ENCODE measurements around the gene PRSS23. TPM values are rescaled to one million over a fixed set of nuclear protein-coding genes. Genes with fewer than 3 reads are reported as not detected.

PRSS23 gene
- total RNA-seq (100 to 1,000 TPM in 1 of 2 donors, 10 to 100 TPM in 1; 51.0 to 117 TPM), polyA plus RNA-seq (ENCODE audit: insufficient read depth, low read depth, low replicate concordance) (98.9 TPM)
- long read RNA-seq, donor 1, full-length matches to known transcripts: 122 of 138 reads
- long read RNA-seq, donor 1, partial matches to known transcripts: 0 of 138 reads
- long read RNA-seq, donor 1, other reads (novel, unspliced or antisense): 16 of 138 reads
- long read RNA-seq, donor 2, full-length matches to known transcripts: 81 of 87 reads
- long read RNA-seq, donor 2, partial matches to known transcripts: 6 of 87 reads
- long read RNA-seq, donor 2, other reads (novel, unspliced or antisense): 0 of 87 reads

DNA sequence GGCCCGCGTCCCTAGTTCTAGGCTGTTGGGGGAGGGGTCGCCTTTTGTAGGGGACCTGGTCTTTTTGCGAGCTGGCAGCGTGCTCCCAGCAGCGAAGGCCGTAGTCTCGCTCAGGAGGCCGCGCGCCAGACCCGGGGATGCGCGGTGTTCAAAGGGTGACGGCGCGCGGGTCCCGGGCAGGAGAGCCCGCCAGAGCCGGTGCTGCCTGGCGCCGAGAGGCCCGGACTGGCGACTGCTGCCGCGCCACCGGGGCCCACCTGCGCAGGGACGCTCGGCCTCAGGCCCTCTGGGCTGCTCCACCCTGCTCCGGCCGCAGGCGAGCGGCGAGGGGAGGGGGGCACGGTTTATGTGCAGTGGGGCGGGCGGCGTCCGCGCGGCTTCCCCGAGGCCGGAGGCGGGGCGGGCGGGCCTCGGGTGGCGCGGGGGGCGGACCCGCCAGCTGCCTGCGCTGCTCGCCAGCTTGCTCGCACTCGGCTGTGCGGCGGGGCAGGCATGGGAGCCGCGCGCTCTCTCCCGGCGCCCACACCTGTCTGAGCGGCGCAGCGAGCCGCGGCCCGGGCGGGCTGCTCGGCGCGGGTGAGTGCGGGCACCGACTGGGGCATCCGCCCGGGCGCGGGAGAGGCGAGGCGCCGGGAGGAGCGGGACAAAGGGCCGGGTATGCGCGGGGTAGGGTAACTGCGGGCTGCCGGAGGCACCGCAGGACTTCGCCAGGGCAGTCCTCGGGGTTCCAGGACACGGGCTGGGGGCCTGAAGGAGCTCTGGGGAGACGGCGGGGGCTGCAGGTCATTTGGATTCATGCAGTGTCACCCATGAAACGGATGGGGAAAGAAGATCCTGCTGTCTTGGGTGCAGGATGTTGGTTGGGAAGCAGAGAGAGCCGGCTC is at the start of gene PRSS23:
TSS of gene PRSS23 (plus strand) at position 467 of the 884 bp plus-strand sequence. CDS start 7,102 bp downstream, outside the sequence.
- Histone ChIP-seq H3K9me3 (no peaks in the 10 kb centered on the region), H3K4me1 (no peaks in the 10 kb centered on the region), H3K27ac (peak within 1 kb of the TSS; percentile 68 to 79), H3K4me3 (peak within 1 kb of the TSS; percentile 74 to 78), H3K27me3 (no peaks in the 10 kb centered on the region), H3K36me3 (ENCODE audit: low read depth, missing control alignments) (no peaks in the 10 kb centered on the region)
- intact Hi-C loops (cut with DNase I; ENCODE audit: low total_unique reads): no loop called here
- TF ChIP-seq CTCF (IDR thresholded peaks at IDR 0.05) (no peak), POLR2A (IDR thresholded peaks at IDR 0.05) (no peak)
- WGBS, 2 donors: 0 to 2% methylated on average over 14 to 53 of the region's 97 CpGs
- DNase-seq: peak; percentile 76

DNA sequence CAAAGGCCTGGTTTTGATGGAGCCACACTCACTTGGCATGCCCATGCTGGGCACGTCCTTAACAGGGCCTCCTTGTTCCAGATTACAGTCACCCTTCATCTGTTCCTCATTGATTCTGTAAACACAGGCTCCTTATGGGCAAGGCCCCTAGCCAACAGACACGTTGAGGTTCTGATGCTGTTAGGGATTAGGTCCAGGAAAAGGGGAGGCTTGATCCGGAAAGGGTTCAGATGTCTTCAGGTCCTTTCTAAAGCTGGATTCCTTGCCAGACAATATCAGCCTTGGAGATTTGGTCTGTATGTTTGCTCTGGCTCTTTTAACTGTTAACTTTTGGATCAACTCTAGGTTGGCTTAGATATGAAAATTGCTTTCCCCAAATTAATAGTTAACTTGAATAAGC is 46.9 kb upstream of the PRSS23 start:
- WGBS, 2 donors: 55 to 58% methylated on average over 3 of the region's 3 CpGs

GRCh38 chr11:86755146-86755545 is 45.2 kb upstream of the PRSS23 start:
- H3K9me3 ChIP-seq: no peaks in the 10 kb centered on the region
- no peaks in the 10 kb centered on the region for H3K4me1 ChIP-seq
- H3K27ac ChIP-seq: no peak overlapping the region
- no peaks in the 10 kb centered on the region for H3K27me3 ChIP-seq
- TF ChIP-seq CTCF (IDR thresholded peaks at IDR 0.05) (no peak), POLR2A (IDR thresholded peaks at IDR 0.05) (no peak)
- H3K4me3 ChIP-seq: no peak overlapping the region
- no peaks in the 10 kb centered on the region for H3K36me3 ChIP-seq (ENCODE audit: low read depth, missing control alignments)
- DNase-seq: no peak
- intact Hi-C loops (cut with DNase I; ENCODE audit: low total_unique reads): no loop called here

More for the DNA sequence above, 46.9 kb upstream of the PRSS23 start:
- no peak overlapping the region for H3K4me3 ChIP-seq
- no peak for DNase-seq
- no peak overlapping the region for H3K27ac ChIP-seq
- no peaks in the 10 kb centered on the region for H3K27me3 ChIP-seq
- no peaks in the 10 kb centered on the region for H3K36me3 ChIP-seq (ENCODE audit: low read depth, missing control alignments)
- TF ChIP-seq CTCF (IDR thresholded peaks at IDR 0.05): no peak
- no peak for TF ChIP-seq POLR2A (IDR thresholded peaks at IDR 0.05)
- intact Hi-C loops (cut with DNase I; ENCODE audit: low total_unique reads): no loop called here
- H3K4me1 ChIP-seq: no peaks in the 10 kb centered on the region
- H3K9me3 ChIP-seq: no peaks in the 10 kb centered on the region

GRCh38 chr11:86758171-86758570 is 42.2 kb upstream of the PRSS23 start:
- Histone ChIP-seq H3K27ac (no peak overlapping the region), H3K4me3 (no peak overlapping the region), H3K9me3 (no peaks in the 10 kb centered on the region), H3K36me3 (ENCODE audit: low read depth, missing control alignments) (no peaks in the 10 kb centered on the region), H3K4me1 (no peaks in the 10 kb centered on the region), H3K27me3 (no peaks in the 10 kb centered on the region)
- no peak for DNase-seq
- 82 to 96% methylated on average over 1 of the region's 1 CpG for WGBS, 2 donors
- TF ChIP-seq CTCF (IDR thresholded peaks at IDR 0.05) (no peak), POLR2A (IDR thresholded peaks at IDR 0.05) (no peak)
- intact Hi-C loops (cut with DNase I; ENCODE audit: low total_unique reads): no loop called here

Measured in testis (tissue), 5 donors.